Measurements from ENCODE around the gene TPTE2. TPM values are rescaled to one million over a fixed set of nuclear protein-coding genes. Genes with fewer than 3 reads are reported as not detected.
"Not testable (repeated sequence)": the region's sequence is repeated elsewhere in the genome, so short reads cannot be mapped to it uniquely, and the experiment has no call there.

The TPTE2 gene
- total RNA-seq, 1 donor from 2014 or later = not detected

DNA sequence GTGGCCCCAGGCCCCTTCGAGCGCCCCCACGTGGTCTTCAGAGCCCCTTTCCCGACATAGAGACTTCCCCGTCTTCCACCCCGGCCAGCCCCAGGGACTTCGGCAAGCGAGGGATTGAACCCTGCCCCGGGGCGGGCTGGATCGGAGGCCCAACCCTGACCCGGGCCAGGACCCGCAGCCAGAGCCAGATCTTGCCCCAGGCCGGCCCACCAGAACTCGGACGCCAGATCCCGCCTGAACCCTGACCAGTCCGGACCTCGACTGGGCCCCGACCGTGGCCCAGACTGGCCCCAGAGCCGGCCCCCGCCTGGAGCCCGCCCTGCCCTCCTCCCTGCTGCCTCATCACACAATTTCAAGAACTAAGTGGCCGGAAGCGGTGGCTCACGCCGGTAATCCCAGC lies 253 bp upstream of the TPTE2 start:
- TF ChIP-seq, protein P1, sequence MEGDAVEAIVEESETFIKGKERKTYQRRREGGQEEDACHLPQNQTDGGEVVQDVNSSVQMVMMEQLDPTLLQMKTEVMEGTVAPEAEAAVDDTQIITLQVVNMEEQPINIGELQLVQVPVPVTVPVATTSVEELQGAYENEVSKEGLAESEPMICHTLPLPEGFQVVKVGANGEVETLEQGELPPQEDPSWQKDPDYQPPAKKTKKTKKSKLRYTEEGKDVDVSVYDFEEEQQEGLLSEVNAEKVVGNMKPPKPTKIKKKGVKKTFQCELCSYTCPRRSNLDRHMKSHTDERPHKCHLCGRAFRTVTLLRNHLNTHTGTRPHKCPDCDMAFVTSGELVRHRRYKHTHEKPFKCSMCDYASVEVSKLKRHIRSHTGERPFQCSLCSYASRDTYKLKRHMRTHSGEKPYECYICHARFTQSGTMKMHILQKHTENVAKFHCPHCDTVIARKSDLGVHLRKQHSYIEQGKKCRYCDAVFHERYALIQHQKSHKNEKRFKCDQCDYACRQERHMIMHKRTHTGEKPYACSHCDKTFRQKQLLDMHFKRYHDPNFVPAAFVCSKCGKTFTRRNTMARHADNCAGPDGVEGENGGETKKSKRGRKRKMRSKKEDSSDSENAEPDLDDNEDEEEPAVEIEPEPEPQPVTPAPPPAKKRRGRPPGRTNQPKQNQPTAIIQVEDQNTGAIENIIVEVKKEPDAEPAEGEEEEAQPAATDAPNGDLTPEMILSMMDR (IDR thresholded peaks at IDR 0.05) = no peak
- Histone ChIP-seq H3K27me3 (peaks cover 7% of the 10 kb centered on the region), H3K4me3 (no peak overlapping the region), H3K36me3 (no peaks in the 10 kb centered on the region), H3K27ac (no peak overlapping the region), H3K4me1 (no peaks in the 10 kb centered on the region), H3K9me3 (no peaks in the 10 kb centered on the region)
- intact Hi-C loops (cut with DNase I) = no loop called here
- ATAC-seq (peak; percentile 37), DNase-seq (no peak)

DNA sequence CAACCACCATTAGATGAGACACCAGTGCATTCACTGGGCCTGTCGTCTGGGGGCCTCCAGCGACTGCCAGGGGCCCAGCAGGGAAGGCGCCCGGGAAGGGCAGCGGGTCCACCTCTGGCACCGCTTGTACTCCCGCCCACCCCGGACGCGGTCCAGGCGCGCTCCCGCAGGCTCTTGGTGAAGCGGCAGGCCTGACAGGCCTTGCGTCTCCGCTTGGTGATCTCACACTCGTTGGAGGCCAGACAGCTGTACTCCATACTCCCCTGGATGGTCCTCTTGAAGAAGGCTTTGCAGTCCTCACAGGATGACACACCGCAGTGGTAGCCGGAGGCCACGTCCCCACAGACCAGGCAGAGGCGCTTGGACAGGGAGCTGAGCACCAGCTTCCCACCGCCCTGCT lies 660 bp downstream of the TPTE2 start:
- H3K9me3 ChIP-seq; H3K27me3 ChIP-seq; H3K4me3 ChIP-seq; DNase-seq; intact Hi-C loops (cut with DNase I); H3K4me1 ChIP-seq; H3K36me3 ChIP-seq; H3K27ac ChIP-seq: not testable (repeated sequence)
- ATAC-seq = peak; percentile 19

DNA sequence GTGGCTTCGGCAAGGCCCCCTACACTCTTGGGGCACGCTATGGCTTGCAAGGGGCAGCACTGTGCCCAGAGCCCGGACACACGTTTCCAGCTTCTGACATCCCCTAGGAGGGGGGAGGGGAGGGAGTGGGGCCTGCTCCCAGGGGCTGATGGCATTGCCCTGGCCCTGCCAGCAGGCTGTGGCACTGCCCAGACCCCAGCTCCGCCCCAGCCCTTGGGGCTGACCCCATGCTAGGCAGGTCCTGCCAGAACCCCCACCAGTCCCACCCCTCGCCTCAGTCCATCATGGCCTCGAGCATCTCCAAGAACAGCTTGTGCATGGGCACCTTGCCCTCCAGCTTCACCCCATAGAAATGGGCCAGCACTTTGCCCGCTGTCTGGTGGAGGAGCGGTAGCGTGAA lies 1.6 kb downstream of the TPTE2 start:
- peak; percentile 29 for ATAC-seq
- H3K4me1 ChIP-seq; intact Hi-C loops (cut with DNase I); H3K27me3 ChIP-seq; H3K4me3 ChIP-seq; DNase-seq; H3K27ac ChIP-seq; H3K36me3 ChIP-seq; H3K9me3 ChIP-seq: not testable (repeated sequence)

GRCh38 chr13:19557287-19557686 lies 4.0 kb downstream of the TPTE2 start:
- peak; percentile 43 for ATAC-seq
- H3K9me3 ChIP-seq; H3K27me3 ChIP-seq; H3K4me3 ChIP-seq; DNase-seq; intact Hi-C loops (cut with DNase I); H3K4me1 ChIP-seq; H3K27ac ChIP-seq; H3K36me3 ChIP-seq: not testable (repeated sequence)

DNA sequence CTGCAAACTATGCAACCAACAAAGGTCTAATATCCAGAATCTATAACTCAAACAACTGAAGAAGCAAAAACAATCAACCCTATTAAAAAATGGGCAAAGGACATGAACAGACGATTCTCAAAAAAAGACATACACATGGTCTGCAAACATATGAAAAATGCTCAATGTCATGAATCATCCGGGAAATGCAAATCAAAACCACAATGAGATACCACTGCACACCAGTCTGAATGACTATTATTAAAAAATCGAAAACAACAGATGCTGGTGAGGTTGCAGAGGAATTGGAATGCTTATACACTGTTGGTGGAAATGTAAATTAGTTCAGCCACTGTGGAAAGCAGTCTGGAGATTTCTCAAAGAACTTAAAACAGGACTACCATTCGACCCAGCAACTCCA lies 12.1 kb downstream of the TPTE2 start:
- DNase-seq; intact Hi-C loops (cut with DNase I); H3K36me3 ChIP-seq; H3K27me3 ChIP-seq; H3K9me3 ChIP-seq; H3K4me1 ChIP-seq; H3K4me3 ChIP-seq; H3K27ac ChIP-seq; ATAC-seq: not testable (repeated sequence)

DNA sequence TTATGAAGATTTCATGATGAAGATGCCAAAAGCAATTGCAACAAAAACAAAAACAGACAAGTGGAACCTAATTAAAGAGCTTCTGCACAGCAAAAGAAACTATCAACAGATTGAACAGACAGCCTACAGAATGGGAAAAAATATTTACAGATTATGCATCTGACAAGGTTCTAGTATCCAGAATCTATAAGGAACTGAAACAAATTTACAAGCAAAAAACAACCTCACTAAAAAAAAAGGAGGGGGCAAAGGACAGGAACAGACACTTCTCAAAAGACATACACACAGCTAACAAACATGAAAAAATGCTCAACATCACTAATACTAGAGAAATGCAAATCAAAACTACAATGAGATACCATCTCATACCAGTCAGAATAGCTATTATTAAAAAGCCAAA lies 35.7 kb downstream of the TPTE2 start:
- H3K36me3 ChIP-seq; H3K4me3 ChIP-seq; H3K27me3 ChIP-seq; ATAC-seq; DNase-seq; H3K27ac ChIP-seq; H3K4me1 ChIP-seq; H3K9me3 ChIP-seq; intact Hi-C loops (cut with DNase I): not testable (repeated sequence)

DNA sequence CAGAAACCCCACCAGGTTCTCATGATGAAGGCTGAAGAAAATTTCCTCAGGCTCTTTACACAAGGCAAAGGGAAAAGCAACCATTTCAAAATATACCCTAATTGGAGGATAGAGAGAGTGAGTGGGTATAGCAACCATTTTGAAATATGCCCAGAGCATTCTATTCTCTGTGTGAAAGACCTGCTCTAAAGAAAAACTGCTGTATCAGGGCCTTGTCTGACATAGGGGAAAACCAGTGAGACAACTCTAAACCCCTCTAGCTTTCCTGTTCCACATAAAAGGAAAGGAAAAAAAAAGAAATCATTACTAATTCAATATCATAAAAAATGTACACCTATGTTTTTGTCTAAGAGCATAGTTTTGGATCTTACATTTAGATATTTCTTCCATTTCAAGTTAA lies 42.3 kb downstream of the TPTE2 start:
- intact Hi-C loops (cut with DNase I) = no loop called here
- ATAC-seq (no peak), DNase-seq (no peak)
- Histone ChIP-seq H3K36me3 (no peaks in the 10 kb centered on the region), H3K27me3 (no peaks in the 10 kb centered on the region), H3K27ac (no peak overlapping the region), H3K4me1 (no peaks in the 10 kb centered on the region), H3K4me3 (no peak overlapping the region), H3K9me3 (no peaks in the 10 kb centered on the region)
- TF ChIP-seq, protein P1 (IDR thresholded peaks at IDR 0.05) = no peak

DNA sequence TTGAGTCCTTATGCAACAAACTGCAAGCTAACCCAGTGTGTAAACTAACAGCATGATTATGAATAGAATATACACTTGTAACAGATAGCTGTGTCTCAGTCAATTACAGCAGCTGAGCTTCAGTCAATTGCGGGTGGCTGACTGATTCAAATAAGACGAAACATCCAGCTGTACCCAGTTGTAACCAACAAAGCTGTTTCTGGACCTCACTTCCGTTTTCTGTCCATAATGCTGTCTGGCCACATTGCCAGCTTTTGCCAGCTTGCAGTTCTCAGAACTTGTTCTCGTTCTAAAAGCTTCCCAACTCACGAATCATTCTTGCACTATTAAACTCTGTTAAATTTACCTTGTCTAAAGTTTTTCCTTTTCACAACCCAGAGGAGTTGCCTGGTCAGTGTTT lies 53.7 kb downstream of the TPTE2 start:
- H3K4me1 ChIP-seq; intact Hi-C loops (cut with DNase I); H3K36me3 ChIP-seq; ATAC-seq; H3K27me3 ChIP-seq; H3K9me3 ChIP-seq; DNase-seq; H3K27ac ChIP-seq; H3K4me3 ChIP-seq: not testable (repeated sequence)

- H3K27ac ChIP-seq; ATAC-seq; H3K4me3 ChIP-seq; DNase-seq; H3K9me3 ChIP-seq; H3K36me3 ChIP-seq; intact Hi-C loops (cut with DNase I); H3K27me3 ChIP-seq; H3K4me1 ChIP-seq: not testable (repeated sequence)
These were observed 101.2 kb downstream of the TPTE2 start for GRCh38 chr13:19460126-19460525.

Data from upper lobe of right lung (tissue), 1 donor.